Effector memory CD4-positive, alpha-beta T cell (primary cell): ENCODE measurements around the gene LCMT2.

Experiments
- DNase-seq, 3 donors: peaks; one replicate each; pipeline ENCODE4 v3.0.0-alpha.2; 2020
- H3K27ac ChIP-seq: 2 replicates; pipeline ENCODE4 v1.7.0; 2013; ENCODE audit warnings: mild to moderate bottlenecking, low read length, moderate library complexity; ENCODE audit not compliant: insufficient read depth, poor library complexity, severe bottlenecking
- H3K27me3 ChIP-seq: replicated peaks from 2 replicates; pipeline ENCODE4 v1.7.0; 2013; ENCODE audit warnings: mild to moderate bottlenecking, low read length; ENCODE audit not compliant: insufficient read depth, control insufficient read depth, poor library complexity, severe bottlenecking
- H3K36me3 ChIP-seq: 2 replicates; pipeline ENCODE4 v1.7.0; 2013; ENCODE audit warnings: mild to moderate bottlenecking, low read length, moderate library complexity; ENCODE audit not compliant: control insufficient read depth, insufficient read depth
- H3K4me1 ChIP-seq: 2 replicates; pipeline ENCODE4 v1.7.0; 2013; ENCODE audit warnings: low read length, mild to moderate bottlenecking; ENCODE audit not compliant: control insufficient read depth, insufficient read depth, poor library complexity, severe bottlenecking
- H3K4me3 ChIP-seq: 2 replicates; pipeline ENCODE4 v1.7.0; 2013; ENCODE audit warnings: low read length, low read depth, mild to moderate bottlenecking; ENCODE audit not compliant: insufficient read depth, poor library complexity, severe bottlenecking
- H3K9me3 ChIP-seq: 2 replicates; pipeline ENCODE4 v1.7.0; 2013; ENCODE audit warnings: mild to moderate bottlenecking, low read length, moderate library complexity; ENCODE audit not compliant: control insufficient read depth

Gene LCMT2

DNA sequence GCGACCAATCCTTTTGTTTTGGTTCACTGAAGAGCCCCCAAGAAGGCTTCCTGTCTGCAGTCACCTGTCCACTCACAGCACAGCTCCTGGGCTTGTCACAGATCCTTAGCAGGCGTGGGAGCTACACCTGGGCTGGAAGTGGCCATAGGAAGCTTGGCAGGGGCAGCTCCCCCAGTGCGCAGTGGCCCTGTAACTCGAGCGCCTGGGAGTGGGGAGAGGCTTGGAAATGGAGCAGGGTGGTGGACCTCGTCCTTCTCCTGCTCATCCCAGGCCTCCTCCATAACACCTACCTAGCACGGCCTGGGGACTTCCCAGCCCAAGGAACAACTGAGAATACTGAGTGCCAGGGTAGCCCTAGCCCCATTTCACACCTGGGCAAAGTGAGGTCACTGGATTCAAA is 44.3 kb downstream of the LCMT2 start:
- no peak overlapping the region for H3K27ac ChIP-seq
- H3K27me3 ChIP-seq, result no peaks in the 10 kb centered on the region
- no peaks in the 10 kb centered on the region for H3K4me1 ChIP-seq
- H3K36me3 ChIP-seq, result no peaks in the 10 kb centered on the region
- no peaks in the 10 kb centered on the region for H3K9me3 ChIP-seq
- H3K4me3 ChIP-seq, result no peak overlapping the region
- no peak for DNase-seq

DNA sequence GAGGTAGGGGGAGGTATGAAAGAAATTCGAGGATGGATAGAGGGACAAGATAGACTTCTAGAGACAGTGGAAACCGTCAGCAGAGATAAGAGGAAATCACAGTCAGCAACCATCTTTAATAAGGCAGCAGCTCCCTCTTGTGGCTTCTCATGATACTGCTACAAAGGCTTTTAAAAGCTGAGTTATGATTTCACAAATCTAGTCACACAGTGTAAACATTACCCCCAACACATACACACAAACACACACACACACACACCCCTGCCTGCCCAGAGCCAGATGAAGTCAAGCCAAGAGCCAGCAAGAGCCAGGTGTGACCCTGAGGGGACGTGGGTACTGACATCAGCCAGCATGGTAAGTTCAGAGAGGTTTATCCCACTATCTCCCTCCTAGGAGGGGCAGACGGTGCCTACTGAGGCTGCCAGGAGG is 44.8 kb downstream of the LCMT2 start:
- H3K4me1 ChIP-seq, result no peaks in the 10 kb centered on the region
- H3K27me3 ChIP-seq, result no peaks in the 10 kb centered on the region
- H3K4me3 ChIP-seq, result no peak overlapping the region
- DNase-seq, result peak in 2 of 3 donors; percentile 17 to 44
- H3K36me3 ChIP-seq, result no peaks in the 10 kb centered on the region
- no peak overlapping the region for H3K27ac ChIP-seq
- H3K9me3 ChIP-seq, result no peaks in the 10 kb centered on the region

DNA sequence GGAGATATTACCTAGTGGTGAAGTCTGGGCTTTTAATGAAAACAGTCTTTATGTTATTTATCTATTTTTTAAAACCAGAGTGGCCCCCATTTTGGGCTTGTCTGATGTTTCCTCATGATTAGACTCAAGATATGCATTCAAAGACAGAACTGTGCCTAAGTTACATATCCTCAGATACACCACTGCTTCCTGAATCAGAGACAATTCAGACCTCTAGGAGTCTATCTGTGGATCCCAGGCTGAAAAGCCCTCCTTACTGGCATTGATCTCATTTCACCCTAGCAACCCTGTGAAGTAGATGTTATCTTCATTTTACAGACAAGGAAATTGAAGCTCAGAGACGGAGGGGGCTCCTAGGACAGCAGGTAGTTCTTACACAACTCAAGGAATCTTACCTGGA is 46.8 kb downstream of the LCMT2 start:
- no peaks in the 10 kb centered on the region for H3K4me1 ChIP-seq
- no peaks in the 10 kb centered on the region for H3K9me3 ChIP-seq
- H3K27me3 ChIP-seq, result no peaks in the 10 kb centered on the region
- no peaks in the 10 kb centered on the region for H3K36me3 ChIP-seq
- no peak overlapping the region for H3K27ac ChIP-seq
- no peak overlapping the region for H3K4me3 ChIP-seq
- DNase-seq, result no peak

DNA sequence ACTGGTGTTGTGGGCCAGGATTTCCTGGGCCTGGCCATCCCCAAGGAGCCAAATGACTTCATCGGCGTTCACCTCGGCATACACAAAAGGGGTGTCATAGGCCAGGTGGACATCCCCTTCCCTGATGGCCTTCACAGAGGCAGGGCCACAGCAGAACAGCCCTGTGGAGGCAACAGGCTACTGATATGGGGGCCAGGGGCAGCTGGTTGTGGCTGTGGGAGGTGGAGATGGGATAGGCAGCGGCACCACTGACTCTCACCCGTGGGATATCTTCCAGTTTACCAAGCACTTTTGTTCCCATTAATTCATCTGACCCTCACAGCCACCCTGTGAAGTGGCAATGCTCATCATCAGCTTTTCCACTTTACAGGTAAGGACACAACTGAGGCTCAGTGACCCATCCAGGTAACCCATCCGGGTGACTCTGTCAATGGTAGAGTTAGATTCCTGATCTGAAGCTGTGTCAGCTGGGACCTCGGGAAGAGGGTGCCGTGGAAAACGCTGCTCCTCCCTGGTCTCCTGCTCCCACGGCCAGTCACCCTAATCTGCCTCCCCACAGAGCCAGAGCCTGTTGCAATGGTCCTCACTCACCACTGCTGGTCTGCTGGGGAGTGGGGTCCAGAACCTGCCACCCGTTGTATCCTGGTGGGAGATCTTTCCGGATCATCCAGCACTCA is 48.3 kb downstream of the LCMT2 start:
- Histone ChIP-seq H3K36me3 (no peaks in the 10 kb centered on the region), H3K27me3 (no peaks in the 10 kb centered on the region), H3K27ac (no peak overlapping the region), H3K9me3 (no peaks in the 10 kb centered on the region), H3K4me1 (no peaks in the 10 kb centered on the region), H3K4me3 (no peak overlapping the region)
- no peak for DNase-seq

DNA sequence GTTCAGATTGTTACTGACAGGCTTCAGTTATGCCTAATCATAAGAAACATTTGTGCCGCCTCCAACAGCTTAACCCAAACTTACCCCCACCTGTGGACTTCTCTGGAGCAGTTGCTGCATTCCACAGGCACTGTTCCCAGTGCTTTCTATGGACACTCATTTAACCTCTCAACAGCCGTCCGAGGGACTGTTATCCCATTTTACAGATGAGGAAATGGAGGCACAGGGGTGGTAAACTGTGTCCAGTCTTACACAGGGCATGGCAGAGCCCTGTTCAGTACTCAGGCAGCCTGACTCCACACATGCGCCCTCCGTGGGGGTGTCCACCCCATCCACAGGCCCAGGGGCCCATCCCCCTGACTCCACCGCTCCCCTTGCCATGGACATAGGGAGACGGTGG is 49.4 kb downstream of the LCMT2 start:
- no peak overlapping the region for H3K27ac ChIP-seq
- DNase-seq, result no peak
- no peaks in the 10 kb centered on the region for H3K27me3 ChIP-seq

DNA sequence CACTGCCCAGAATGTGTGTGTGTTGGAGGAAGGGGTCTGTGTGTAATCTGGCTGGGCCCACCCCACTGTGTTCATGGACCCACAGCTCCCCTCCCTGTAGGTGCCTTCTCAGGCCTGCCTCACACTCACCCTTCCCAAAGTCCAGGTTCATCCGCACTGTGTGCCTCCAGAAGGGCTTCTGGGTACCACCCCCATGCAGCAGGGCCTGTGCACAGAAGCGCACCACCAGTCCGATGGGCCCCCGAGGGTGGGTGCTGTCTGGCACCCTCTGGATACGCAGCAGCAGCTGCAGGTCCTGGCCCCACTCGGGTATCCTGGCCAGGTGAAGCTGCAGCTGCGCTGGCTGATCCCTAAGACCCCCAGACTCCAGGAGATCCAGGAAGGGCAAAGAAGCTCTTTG is 50.9 kb downstream of the LCMT2 start:
- no peak for DNase-seq
- Histone ChIP-seq H3K27ac (no peak overlapping the region), H3K4me1 (no peaks in the 10 kb centered on the region), H3K27me3 (no peaks in the 10 kb centered on the region), H3K36me3 (no peaks in the 10 kb centered on the region), H3K4me3 (no peak overlapping the region), H3K9me3 (no peaks in the 10 kb centered on the region)

More for the DNA sequence above, 49.4 kb downstream of the LCMT2 start:
- Histone ChIP-seq H3K36me3 (no peaks in the 10 kb centered on the region), H3K9me3 (no peaks in the 10 kb centered on the region), H3K4me3 (no peak overlapping the region), H3K4me1 (no peaks in the 10 kb centered on the region)

DNA sequence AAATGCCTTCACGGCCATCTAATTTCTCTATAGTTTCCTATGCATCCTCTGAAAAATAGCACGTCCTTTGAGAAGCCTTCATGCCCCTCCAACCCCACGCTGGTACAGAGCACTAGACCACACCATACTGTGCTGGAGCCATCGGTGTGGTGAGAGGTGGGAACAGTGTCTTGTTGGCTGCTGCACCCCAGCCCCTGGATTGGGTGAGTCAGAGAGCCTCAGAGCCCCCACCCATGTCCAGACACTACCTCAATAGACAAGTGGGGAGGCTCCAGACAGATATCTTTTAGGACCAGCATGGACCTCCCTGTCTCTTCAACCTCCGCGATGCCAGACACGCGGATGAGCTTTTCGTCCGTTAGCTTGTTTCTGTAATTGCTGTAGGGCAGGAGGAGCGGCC is 51.5 kb downstream of the LCMT2 start:
- no peaks in the 10 kb centered on the region for H3K9me3 ChIP-seq
- H3K27me3 ChIP-seq, result no peaks in the 10 kb centered on the region
- no peak for DNase-seq
- no peaks in the 10 kb centered on the region for H3K4me1 ChIP-seq
- no peak overlapping the region for H3K27ac ChIP-seq
- H3K4me3 ChIP-seq, result no peak overlapping the region
- H3K36me3 ChIP-seq, result no peaks in the 10 kb centered on the region

DNA sequence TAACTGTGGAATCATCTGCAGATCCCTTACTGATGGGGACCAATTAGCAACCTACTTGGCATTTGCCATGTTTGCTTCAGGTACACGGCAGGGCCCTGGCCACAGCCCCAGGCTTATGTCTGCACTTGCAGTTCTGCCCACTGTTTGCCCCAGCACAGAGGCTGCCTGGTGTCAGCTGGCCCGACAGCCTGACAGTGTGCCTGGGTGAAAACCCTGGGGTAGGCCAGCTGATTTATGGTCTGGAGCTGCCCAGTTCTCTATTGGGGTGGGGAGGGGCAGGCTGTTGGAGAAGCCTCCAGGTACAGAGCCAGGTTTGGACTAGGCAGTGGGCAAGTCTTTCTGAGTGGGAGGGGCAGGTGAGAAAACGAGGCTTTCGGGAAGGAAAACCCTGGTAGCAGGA is 52.5 kb downstream of the LCMT2 start:
- Histone ChIP-seq H3K4me1 (no peaks in the 10 kb centered on the region), H3K36me3 (no peaks in the 10 kb centered on the region), H3K27me3 (no peaks in the 10 kb centered on the region), H3K9me3 (no peaks in the 10 kb centered on the region), H3K27ac (no peak overlapping the region), H3K4me3 (no peak overlapping the region)
- DNase-seq, result no peak

DNA sequence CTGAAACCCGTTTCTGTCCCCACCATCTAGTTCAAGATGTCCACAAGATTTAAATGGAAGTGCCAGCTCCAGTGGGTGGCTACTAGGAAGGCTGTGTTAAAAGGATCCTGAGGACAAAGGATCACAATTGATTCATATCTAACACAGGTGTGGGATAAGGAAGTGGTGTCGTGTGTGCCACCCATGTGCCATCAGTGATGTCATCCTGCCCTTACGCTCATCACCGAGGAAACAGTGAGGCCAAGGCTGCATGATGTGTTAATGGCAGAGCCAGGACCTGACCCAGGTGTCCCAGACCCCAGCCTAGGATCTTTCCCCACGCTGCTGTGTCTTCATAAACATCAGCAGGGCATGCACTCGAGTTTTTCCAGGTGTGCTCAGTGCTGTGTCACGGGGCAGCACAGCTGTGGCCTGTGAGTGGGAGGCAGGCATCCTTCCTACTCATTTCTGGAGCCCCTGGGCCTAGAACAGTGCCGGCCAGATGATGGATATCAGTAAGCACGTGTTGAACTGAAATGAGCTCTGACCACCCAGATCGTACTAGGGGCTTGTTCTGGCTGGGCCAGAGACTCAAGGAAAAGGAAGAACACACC is 53.0 kb downstream of the LCMT2 start:
- Histone ChIP-seq H3K27ac (no peak overlapping the region), H3K4me1 (no peaks in the 10 kb centered on the region), H3K4me3 (no peak overlapping the region), H3K36me3 (no peaks in the 10 kb centered on the region), H3K9me3 (no peaks in the 10 kb centered on the region), H3K27me3 (no peaks in the 10 kb centered on the region)
- no peak for DNase-seq

DNA sequence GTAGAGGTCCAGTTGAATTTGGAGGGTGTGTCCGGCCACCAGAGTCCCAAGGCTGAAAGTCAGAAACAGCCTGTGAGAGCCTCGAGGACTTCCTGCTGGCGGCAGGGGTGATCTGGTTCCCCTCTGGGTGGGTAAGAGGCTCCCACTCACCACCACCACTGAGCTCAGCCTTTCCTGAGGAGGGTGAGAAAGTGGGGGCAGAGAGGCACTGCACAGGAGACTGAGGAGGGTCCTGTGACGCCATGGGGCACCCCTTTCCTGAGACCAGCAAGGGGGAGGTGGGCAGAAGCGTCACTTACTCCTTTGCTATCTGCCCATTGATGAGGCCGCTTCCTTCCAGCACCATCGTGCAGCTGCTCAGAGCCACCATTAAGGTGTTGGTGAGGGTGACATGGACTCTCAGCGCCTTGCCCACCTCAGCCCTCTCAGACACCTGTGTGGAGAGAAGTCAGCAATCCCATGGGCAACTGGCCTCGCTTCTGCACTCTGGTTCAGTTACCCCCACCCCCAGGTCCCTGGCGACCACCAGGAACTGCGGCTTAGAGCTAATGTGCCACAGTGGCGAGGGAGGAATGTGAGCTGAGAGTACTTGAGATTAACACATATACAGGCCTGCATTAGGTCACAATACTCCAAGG is 53.7 kb downstream of the LCMT2 start:
- Histone ChIP-seq H3K9me3 (no peaks in the 10 kb centered on the region), H3K4me3 (no peak overlapping the region), H3K27me3 (no peaks in the 10 kb centered on the region), H3K27ac (no peak overlapping the region), H3K4me1 (no peaks in the 10 kb centered on the region), H3K36me3 (no peaks in the 10 kb centered on the region)
- DNase-seq, result no peak
